HG02943 (cell line): ENCODE data around the gene BMPR1A.
"Not testable (repeated sequence)": the region's sequence is repeated elsewhere in the genome, so short reads cannot be mapped to it uniquely, and the experiment has no call there.

Experiments used
- ATAC-seq: cut with Tn5 transposase; IDR thresholded peaks from one replicate; pipeline ENCODE4 v1.9.1; 2021; ENCODE audit warnings: mild to moderate bottlenecking, low read depth, moderate library complexity; ENCODE audit not compliant: unreplicated experiment

Gene BMPR1A

GRCh38 chr10:86979296-86979818 lies 222.9 kb downstream of the BMPR1A start:
- no peak for ATAC-seq

GRCh38 chr10:86979977-86980448 lies 223.6 kb downstream of the BMPR1A start:
- no peak for ATAC-seq

GRCh38 chr10:86981020-86981419 lies 224.6 kb downstream of the BMPR1A start:
- not testable (repeated sequence) for ATAC-seq

- no peak for ATAC-seq
Measured at GRCh38 chr10:86981716-86982115, 225.3 kb downstream of the BMPR1A start.
